HepG2 (cell line): ENCODE results near the gene ZNF488. TPM values are rescaled to one million over a fixed set of nuclear protein-coding genes. Genes with fewer than 3 reads are reported as not detected.

ENCODE experiments used
- ATAC-seq: fragments of 200-7000 bp; cut with Tn5 transposase; 3 replicates; pipeline ENCODE4 v1.9.1; 2020; ENCODE audit warnings: mild to moderate bottlenecking, moderate library complexity
- BruUV-seq: library from RNA; stranded (reverse); fragments of 400-500 nt; replicated peaks from 2 replicates; lab custom pipeline; 2021; lab: Mats Ljungman, UMichigan
- CTCF ChIA-PET: fragments of 300-600 bp; formaldehyde crosslinking; extraction: SDS; loops from one replicate; lab custom pipeline; 2021; ENCODE audit warnings: low total read pairs, inconsistent platforms, low intra/inter-chr PET ratio; lab: Yijun Ruan, JAX
- POLR2A ChIA-PET: fragments of 350-600 bp; sonication (Branson Sonifier 250); formaldehyde crosslinking; loops from one replicate; lab custom pipeline; 2020; ENCODE audit warnings: antibody characterized with exemption, inconsistent platforms; lab: Yijun Ruan, JAX
- DNase-seq: peaks from one replicate; pipeline ENCODE4 v3.0.0-alpha.2; 2015; ENCODE audit warnings: low spot score
- FAIRE-seq: peaks from 3 replicates; lab custom pipeline; 2011; peaks lifted over from hg19 to GRCh38; lab: Jason Lieb, UNC
- H2AFZ ChIP-seq: one replicate; pipeline ENCODE4 v1.6.1; 2011; ENCODE audit warnings: low read length, inconsistent platforms
- H3K27ac ChIP-seq: fragments of 300-600 bp; 3 replicates; pipeline ENCODE4 v1.8.0; 2011; ENCODE audit warnings: mixed run types, mild to moderate bottlenecking, mixed read lengths, low read length, inconsistent platforms; ENCODE audit not compliant: insufficient read depth; ENCODE audit errors: extremely low read length
- H3K27me3 ChIP-seq, 2 experiments: fragments of 200-600 bp in 1 of 2; 2 replicates in 1 of 2; 3 replicates in 1 of 2; pipeline versions ENCODE4 v1.6.0 to v1.8.0; 2011; ENCODE audit warnings: low read length in 2 of 2, mild to moderate bottlenecking in 2 of 2, moderate library complexity in 2 of 2, inconsistent platforms in 1 of 2; ENCODE audit not compliant: insufficient read depth in 2 of 2, control insufficient read depth in 1 of 2
- H3K36me3 ChIP-seq, 2 experiments: fragments of 200-600 bp in 1 of 2; replicated peaks in 1 of 2; 2 replicates in 1 of 2; 3 replicates in 1 of 2; pipeline versions ENCODE4 v1.5.1 to v1.8.0; 2011; ENCODE audit warnings: low read length in 2 of 2, inconsistent platforms in 1 of 2; ENCODE audit not compliant: insufficient read depth in 2 of 2, control insufficient read depth in 1 of 2
- H3K4me1 ChIP-seq: 2 replicates; pipeline ENCODE4 v1.5.1; 2012; ENCODE audit warnings: low read length, inconsistent platforms; ENCODE audit not compliant: insufficient read depth
- H3K4me2 ChIP-seq: 2 replicates; pipeline ENCODE4 v1.6.0; 2011; ENCODE audit warnings: low read depth, low read length, inconsistent platforms
- H3K4me3 ChIP-seq, 3 experiments: fragments of 200-600 bp in 1 of 3; sonication (generic), shearing (Covaris generic) in 1 of 3; replicated peaks in 1 of 3; 2 replicates each; pipeline ENCODE4 v1.5.1; 2011 to 2016; ENCODE audit warnings: low read length in 3 of 3, inconsistent platforms in 2 of 3, low read depth in 2 of 3, mild to moderate bottlenecking in 2 of 3, control low read depth in 1 of 3, mixed read lengths in 1 of 3; ENCODE audit not compliant: insufficient read depth in 1 of 3
- H3K79me2 ChIP-seq: one replicate; pipeline ENCODE4 v1.6.1; 2011; ENCODE audit warnings: low read length, inconsistent platforms; ENCODE audit not compliant: insufficient read depth
- H3K9ac ChIP-seq: 2 replicates; pipeline ENCODE4 v1.6.0; 2011; ENCODE audit warnings: mild to moderate bottlenecking, low read depth, low read length, inconsistent platforms; ENCODE audit not compliant: insufficient read depth
- H3K9me3 ChIP-seq: 2 replicates; pipeline ENCODE4 v1.5.1; 2012; ENCODE audit warnings: mild to moderate bottlenecking, low read length
- H4K20me1 ChIP-seq: 2 replicates; pipeline ENCODE4 v1.6.0; 2011; ENCODE audit warnings: inconsistent platforms, mild to moderate bottlenecking, low read length, moderate library complexity; ENCODE audit not compliant: insufficient read depth
- CEBPG ChIP-seq: IDR thresholded peaks from 2 replicates; pipeline ENCODE4 v1.6.1; 2016
- ERF ChIP-seq: IDR thresholded peaks from 2 replicates; pipeline ENCODE4 v1.6.1; 2018; ENCODE audit warnings: missing biosample characterization, missing genetic modification reagents
- ETV6 ChIP-seq: sonication (generic); formaldehyde crosslinking; conservative IDR thresholded peaks from 2 replicates; pipeline ENCODE4 v1.4.0; 2020; ENCODE audit warnings: missing genetic modification reagents
- KLF9 ChIP-seq: IDR thresholded peaks from 2 replicates; pipeline ENCODE4 v1.6.1; 2016; ENCODE audit warnings: low read depth
- MTF2 ChIP-seq: sonication (generic); formaldehyde crosslinking; IDR thresholded peaks from 2 replicates; pipeline ENCODE4 v1.5.0; 2020; ENCODE audit warnings: missing genetic modification reagents, borderline replicate concordance
- NKX3-1 ChIP-seq: sonication (generic); formaldehyde crosslinking; IDR thresholded peaks from 2 replicates; pipeline ENCODE4 v1.5.0; 2020; ENCODE audit warnings: missing genetic modification reagents
- PRPF4 ChIP-seq: fragments of 200-400 bp; formaldehyde crosslinking; IDR thresholded peaks from 2 replicates; pipeline ENCODE4 v1.6.1; 2016; ENCODE audit warnings: low read length, low read depth; ENCODE audit not compliant: poor library complexity, severe bottlenecking
- SOX6 ChIP-seq, 2 experiments: fragments of 450-650 bp in 1 of 2; sonication (generic) in 1 of 2; formaldehyde crosslinking in 1 of 2; IDR thresholded peaks; 2 replicates each; pipeline versions ENCODE4 v1.4.0 to v1.6.1; 2017 to 2020; ENCODE audit warnings: antibody characterized with exemption in 1 of 2, mild to moderate bottlenecking in 1 of 2, missing genetic modification reagents in 1 of 2
- SRF ChIP-seq: IDR thresholded peaks from 2 replicates; pipeline ENCODE4 v1.6.1; 2011; ENCODE audit warnings: mild to moderate bottlenecking, low read depth, low read length, moderate library complexity
- ZNF143 ChIP-seq: sonication (generic); formaldehyde crosslinking; IDR thresholded peaks from 2 replicates; pipeline ENCODE4 v1.4.0; 2020; ENCODE audit warnings: missing genetic modification reagents
- ZNF569 ChIP-seq: sonication (generic); formaldehyde crosslinking; IDR thresholded peaks from 2 replicates; pipeline ENCODE4 v1.5.0; 2020; ENCODE audit warnings: mild to moderate bottlenecking, missing genetic modification reagents, moderate library complexity, borderline replicate concordance
- WGBS: methylation state at CpG from one replicate; pipeline ENCODE4 v1.1.6; 2017; ENCODE audit warnings: low lambda C conversion rate; 5-methylcytosine and 5-hydroxymethylcytosine counted together
- in situ Hi-C: cut with HindIII; loops from 2 replicates; pipeline ENCODE4 v1.10.0; 2017; ENCODE audit warnings: low pct_unique_long_range_greater_than_20kb; ENCODE audit not compliant: extremely low pct_ligation_motif_present
- intact Hi-C: fragments of 100-400 bp; cut with micrococcal nuclease; formaldehyde crosslinking; loops from one replicate; pipeline ENCODE4 v1.10.0; 2022; ENCODE audit not compliant: unreplicated experiment
- polyA plus RNA-seq, 8 experiments: library from polyadenylated mRNA; depleted of rRNA in 3 of 8; stranded (reverse) in 7 of 8; unstranded in 1 of 8; fragments of >200 nt; fragmentation: Illumina TruSeq in 4 of 8; extraction: Trizol in 4 of 8; gene quantifications; 2 replicates each; pipeline versions ENCODE4 v1.2.1 to v1.2.3, GENCODE V29; 2011 to 2016; ENCODE audit warnings: low read depth in 4 of 8, missing spikeins in 1 of 8, mixed read lengths in 1 of 8; ENCODE audit not compliant: insufficient read depth in 1 of 8
- total RNA-seq, 5 experiments: library from RNA; depleted of rRNA; stranded (reverse); fragments of >200 nt; fragmentation: Illumina TruSeq; extraction: Trizol; gene quantifications; 2 replicates each; pipeline ENCODE4 v1.2.3, GENCODE V29; 2016; ENCODE audit warnings: low read depth in 1 of 5
- TF ChIP-seq, protein P1 (sequence below): sonication (generic); formaldehyde crosslinking; IDR thresholded peaks from 2 replicates; pipeline ENCODE4 v1.8.1; 2022; ENCODE audit warnings: low read depth, mild to moderate bottlenecking, missing genetic modification reagents
- TF ChIP-seq, protein P2 (sequence below): sonication (generic); formaldehyde crosslinking; IDR thresholded peaks from 2 replicates; pipeline ENCODE4 v1.5.0; 2020; ENCODE audit warnings: mild to moderate bottlenecking, missing genetic modification reagents, moderate library complexity
- TF ChIP-seq, protein P3 (sequence below): IDR thresholded peaks from 2 replicates; pipeline ENCODE4 v1.6.1; 2016; ENCODE audit warnings: missing compliant biosample characterization, missing genetic modification reagents, borderline replicate concordance

The ZNF488 gene
- total and polyA plus RNA-seq, 2 of the 13 experiments (the other 11 are each of a cell fraction or from before 2014, with no cell fraction given), result 0.13 to 0.15 TPM

DNA sequence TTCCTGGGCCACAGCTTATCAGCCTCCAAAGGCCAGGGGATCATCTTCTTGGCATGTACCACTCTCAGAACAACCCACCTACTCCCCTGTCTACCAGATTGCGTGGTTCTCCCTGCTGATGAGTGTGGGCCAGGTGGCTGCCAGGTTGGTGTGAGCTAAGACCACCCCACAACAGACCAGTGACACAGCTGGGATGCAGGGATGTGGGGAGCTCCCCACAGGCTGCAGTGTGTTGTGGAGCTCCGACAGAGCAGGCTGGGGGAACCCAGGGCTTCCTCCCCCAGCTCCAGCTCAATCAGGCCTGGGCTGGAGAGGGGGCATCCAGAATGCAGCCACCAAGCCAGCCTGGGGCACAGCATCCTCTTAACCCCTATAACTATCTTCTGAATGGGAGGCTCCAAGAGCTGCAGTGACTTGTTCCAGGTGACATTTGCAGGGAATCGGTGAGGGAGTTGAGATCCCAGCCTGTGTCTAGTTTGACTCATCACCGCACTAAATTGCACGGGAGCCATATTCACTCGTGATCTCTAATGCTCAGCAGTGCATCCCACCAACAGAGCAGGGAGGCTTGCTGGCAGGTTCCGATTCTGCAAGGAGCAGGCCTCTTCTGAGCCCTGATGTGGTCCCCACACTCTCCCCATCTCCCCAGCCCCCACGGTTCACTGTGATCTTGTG is 62.4 kb downstream of the ZNF488 start:
- no peak for FAIRE-seq
- DNase-seq, result no peak
- no peak overlapping the region for H3K27ac ChIP-seq
- no peaks in the 10 kb centered on the region for H3K9me3 ChIP-seq
- ChIA-PET CTCF (no interaction called here), POLR2A (no interaction called here)
- no peak overlapping the region for H3K9ac ChIP-seq
- no peaks in the 10 kb centered on the region for H3K4me1 ChIP-seq
- WGBS, result 13% methylated on average over 8 of the region's 8 CpGs
- no peaks in the 10 kb centered on the region for H3K79me2 ChIP-seq
- H3K36me3 ChIP-seq, result no peaks in the 10 kb centered on the region
- H3K4me3 ChIP-seq, result no peak overlapping the region
- BruUV-seq, result no TSS peak
- H3K4me2 ChIP-seq, result no peak overlapping the region
- in situ Hi-C loops (no loop called here), intact Hi-C loops (no loop called here)
- no peaks in the 10 kb centered on the region for H4K20me1 ChIP-seq
- H3K27me3 ChIP-seq, result peaks cover 0 to 8% of the 10 kb centered on the region in 2 experiments; a peak in 3 of 5 replicates
- no peak overlapping the region for H2AFZ ChIP-seq
- ATAC-seq, result no peak
- no peak for TF ChIP-seq SOX6 (IDR thresholded peaks at IDR 0.05)
- no peak for TF ChIP-seq SOX6 (CRISPR knock-in tag; IDR thresholded peaks at IDR 0.05)
- TF ChIP-seq ETV6, result no peak
- TF ChIP-seq, protein P1, sequence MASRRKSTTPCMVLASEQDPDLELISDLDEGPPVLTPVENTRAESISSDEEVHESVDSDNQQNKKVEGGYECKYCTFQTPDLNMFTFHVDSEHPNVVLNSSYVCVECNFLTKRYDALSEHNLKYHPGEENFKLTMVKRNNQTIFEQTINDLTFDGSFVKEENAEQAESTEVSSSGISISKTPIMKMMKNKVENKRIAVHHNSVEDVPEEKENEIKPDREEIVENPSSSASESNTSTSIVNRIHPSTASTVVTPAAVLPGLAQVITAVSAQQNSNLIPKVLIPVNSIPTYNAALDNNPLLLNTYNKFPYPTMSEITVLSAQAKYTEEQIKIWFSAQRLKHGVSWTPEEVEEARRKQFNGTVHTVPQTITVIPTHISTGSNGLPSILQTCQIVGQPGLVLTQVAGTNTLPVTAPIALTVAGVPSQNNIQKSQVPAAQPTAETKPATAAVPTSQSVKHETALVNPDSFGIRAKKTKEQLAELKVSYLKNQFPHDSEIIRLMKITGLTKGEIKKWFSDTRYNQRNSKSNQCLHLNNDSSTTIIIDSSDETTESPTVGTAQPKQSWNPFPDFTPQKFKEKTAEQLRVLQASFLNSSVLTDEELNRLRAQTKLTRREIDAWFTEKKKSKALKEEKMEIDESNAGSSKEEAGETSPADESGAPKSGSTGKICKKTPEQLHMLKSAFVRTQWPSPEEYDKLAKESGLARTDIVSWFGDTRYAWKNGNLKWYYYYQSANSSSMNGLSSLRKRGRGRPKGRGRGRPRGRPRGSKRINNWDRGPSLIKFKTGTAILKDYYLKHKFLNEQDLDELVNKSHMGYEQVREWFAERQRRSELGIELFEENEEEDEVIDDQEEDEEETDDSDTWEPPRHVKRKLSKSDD (CRISPR knock-in tag), result no peak
- TF ChIP-seq PRPF4, result no peak
- no peak for TF ChIP-seq ZNF569 (CRISPR knock-in tag)
- no peak for TF ChIP-seq CEBPG (CRISPR knock-in tag)
- TF ChIP-seq MTF2 (CRISPR knock-in tag), result no peak
- TF ChIP-seq ZNF143, result no peak
- TF ChIP-seq ERF (CRISPR knock-in tag), result no peak
- TF ChIP-seq NKX3-1 (CRISPR knock-in tag), result no peak
- TF ChIP-seq, protein P2, sequence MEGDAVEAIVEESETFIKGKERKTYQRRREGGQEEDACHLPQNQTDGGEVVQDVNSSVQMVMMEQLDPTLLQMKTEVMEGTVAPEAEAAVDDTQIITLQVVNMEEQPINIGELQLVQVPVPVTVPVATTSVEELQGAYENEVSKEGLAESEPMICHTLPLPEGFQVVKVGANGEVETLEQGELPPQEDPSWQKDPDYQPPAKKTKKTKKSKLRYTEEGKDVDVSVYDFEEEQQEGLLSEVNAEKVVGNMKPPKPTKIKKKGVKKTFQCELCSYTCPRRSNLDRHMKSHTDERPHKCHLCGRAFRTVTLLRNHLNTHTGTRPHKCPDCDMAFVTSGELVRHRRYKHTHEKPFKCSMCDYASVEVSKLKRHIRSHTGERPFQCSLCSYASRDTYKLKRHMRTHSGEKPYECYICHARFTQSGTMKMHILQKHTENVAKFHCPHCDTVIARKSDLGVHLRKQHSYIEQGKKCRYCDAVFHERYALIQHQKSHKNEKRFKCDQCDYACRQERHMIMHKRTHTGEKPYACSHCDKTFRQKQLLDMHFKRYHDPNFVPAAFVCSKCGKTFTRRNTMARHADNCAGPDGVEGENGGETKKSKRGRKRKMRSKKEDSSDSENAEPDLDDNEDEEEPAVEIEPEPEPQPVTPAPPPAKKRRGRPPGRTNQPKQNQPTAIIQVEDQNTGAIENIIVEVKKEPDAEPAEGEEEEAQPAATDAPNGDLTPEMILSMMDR (CRISPR knock-in tag), result no peak
- no peak for TF ChIP-seq KLF9 (CRISPR knock-in tag)
- TF ChIP-seq, protein P3, sequence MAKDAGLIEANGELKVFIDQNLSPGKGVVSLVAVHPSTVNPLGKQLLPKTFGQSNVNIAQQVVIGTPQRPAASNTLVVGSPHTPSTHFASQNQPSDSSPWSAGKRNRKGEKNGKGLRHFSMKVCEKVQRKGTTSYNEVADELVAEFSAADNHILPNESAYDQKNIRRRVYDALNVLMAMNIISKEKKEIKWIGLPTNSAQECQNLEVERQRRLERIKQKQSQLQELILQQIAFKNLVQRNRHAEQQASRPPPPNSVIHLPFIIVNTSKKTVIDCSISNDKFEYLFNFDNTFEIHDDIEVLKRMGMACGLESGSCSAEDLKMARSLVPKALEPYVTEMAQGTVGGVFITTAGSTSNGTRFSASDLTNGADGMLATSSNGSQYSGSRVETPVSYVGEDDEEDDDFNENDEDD, result no peak
- no peak for TF ChIP-seq SRF
